ENCODE measurements around the gene AKR7A3. TPM values are rescaled to one million over a fixed set of nuclear protein-coding genes. Genes with fewer than 3 reads are reported as not detected.

AKR7A3 gene
- total RNA-seq, 1 donor from 2014 or later, result 4.6 TPM

DNA sequence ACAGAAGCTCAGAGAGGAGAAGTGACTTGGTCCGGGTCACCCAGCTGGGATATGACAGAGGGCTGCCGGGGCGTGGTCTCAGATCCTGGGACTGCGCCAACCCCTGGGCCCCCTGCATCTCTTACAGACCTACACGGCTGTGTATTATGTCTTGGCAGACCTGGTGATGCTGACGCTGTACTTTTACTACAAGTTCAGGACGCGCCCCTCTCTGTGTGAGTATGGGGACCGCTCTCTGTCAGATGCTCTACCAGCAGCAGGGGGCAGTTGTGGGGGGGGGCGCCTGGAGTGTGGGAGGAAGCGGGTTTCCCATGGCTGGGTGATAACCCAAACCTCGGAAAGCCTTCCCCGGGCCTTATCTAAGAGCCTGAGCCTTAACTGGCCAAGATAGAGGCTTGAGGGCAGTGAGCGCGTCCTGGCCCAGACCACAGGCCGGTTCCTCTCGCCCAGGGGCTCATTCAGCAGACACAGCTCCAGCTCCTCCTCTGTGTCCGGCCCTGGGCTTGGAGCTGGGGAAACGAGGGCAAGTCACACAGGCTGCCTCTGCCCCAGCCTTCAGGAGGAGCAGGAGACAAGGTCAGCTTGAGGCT lies 36.9 kb upstream of the AKR7A3 start:
- Mint-ChIP-seq H3K4me3 (no peak overlapping the region), H3K9me3 (no peaks in the 10 kb centered on the region), H3K4me1 (ENCODE audit: unreplicated experiment) (no peaks in the 10 kb centered on the region)

DNA sequence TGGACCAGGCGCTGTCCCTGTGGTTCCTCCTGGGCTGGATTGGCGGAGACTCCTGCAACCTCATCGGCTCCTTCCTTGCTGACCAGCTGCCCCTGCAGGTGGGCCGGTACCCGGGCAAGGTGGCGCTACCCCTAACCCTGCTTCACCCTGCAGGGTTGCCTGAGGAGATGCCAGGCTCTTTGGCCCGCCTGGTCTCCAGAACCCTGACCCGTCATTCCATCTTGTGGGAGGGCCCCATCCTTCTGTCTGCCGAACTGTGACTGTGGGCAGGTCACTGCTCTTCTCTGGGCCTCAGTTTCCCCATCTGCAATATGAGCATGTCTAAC lies 36.1 kb upstream of the AKR7A3 start:
- TF ChIP-seq, protein P1, sequence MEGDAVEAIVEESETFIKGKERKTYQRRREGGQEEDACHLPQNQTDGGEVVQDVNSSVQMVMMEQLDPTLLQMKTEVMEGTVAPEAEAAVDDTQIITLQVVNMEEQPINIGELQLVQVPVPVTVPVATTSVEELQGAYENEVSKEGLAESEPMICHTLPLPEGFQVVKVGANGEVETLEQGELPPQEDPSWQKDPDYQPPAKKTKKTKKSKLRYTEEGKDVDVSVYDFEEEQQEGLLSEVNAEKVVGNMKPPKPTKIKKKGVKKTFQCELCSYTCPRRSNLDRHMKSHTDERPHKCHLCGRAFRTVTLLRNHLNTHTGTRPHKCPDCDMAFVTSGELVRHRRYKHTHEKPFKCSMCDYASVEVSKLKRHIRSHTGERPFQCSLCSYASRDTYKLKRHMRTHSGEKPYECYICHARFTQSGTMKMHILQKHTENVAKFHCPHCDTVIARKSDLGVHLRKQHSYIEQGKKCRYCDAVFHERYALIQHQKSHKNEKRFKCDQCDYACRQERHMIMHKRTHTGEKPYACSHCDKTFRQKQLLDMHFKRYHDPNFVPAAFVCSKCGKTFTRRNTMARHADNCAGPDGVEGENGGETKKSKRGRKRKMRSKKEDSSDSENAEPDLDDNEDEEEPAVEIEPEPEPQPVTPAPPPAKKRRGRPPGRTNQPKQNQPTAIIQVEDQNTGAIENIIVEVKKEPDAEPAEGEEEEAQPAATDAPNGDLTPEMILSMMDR (conservative IDR thresholded peaks at IDR 0.05), result no peak
- no peak overlapping the region for H3K4me3 Mint-ChIP-seq

More for the DNA sequence above, 36.9 kb upstream of the AKR7A3 start:
- no peak overlapping the region for H3K27ac Mint-ChIP-seq
- H3K36me3 Mint-ChIP-seq, result peaks cover 4% of the 10 kb centered on the region
- DNase-seq (ENCODE audit: extremely low spot score, unreplicated experiment), result no peak
- TF ChIP-seq, protein P1 (conservative IDR thresholded peaks at IDR 0.05), result no peak
- no peaks in the 10 kb centered on the region for H3K27me3 Mint-ChIP-seq

DNA sequence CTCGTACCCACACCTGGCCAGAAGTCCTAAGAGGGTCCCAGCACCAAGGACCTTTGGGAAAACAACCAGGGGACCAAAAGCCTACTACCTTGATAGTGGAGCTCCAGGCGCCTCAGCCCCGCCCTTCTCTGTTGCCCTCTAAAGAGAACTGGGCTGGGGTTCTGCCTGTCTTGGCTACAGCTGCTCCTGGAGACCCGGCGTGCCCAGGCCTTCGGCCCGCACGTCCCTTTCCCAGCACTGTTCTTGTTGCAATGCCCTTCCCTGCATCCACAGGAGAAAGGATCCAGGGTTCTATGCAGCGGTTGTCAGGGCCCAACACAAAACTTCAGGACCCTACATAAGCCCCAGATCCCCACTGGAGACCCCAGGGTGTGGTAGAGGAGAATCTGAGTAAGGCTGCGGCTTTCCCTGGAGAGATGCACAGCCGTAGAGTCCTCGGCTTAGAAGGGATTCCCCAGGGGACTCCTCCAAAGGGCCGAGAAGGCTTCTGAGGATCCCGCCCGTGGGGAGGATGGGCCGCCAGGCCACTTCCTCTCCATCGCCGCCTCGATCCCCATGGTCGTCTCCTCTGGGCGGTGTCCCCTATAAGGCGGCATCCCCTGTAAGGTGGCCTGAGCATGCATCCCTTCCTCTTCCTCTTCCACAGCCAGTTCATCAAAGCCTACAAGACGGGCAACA lies 35.6 kb upstream of the AKR7A3 start:
- TF ChIP-seq, protein P1 (conservative IDR thresholded peaks at IDR 0.05), result no peak
- no peak for DNase-seq (ENCODE audit: extremely low spot score, unreplicated experiment)
- H3K4me1 Mint-ChIP-seq (ENCODE audit: unreplicated experiment), result no peaks in the 10 kb centered on the region
- H3K27ac Mint-ChIP-seq, result no peak overlapping the region
- H3K4me3 Mint-ChIP-seq, result no peak overlapping the region
- H3K36me3 Mint-ChIP-seq, result peaks cover 3% of the 10 kb centered on the region
- no peaks in the 10 kb centered on the region for H3K27me3 Mint-ChIP-seq
- no peaks in the 10 kb centered on the region for H3K9me3 Mint-ChIP-seq

More for the DNA sequence above, 36.1 kb upstream of the AKR7A3 start:
- Mint-ChIP-seq H3K9me3 (no peaks in the 10 kb centered on the region), H3K4me1 (ENCODE audit: unreplicated experiment) (no peaks in the 10 kb centered on the region), H3K27ac (no peak overlapping the region), H3K36me3 (peaks cover 3% of the 10 kb centered on the region), H3K27me3 (no peaks in the 10 kb centered on the region)
- DNase-seq (ENCODE audit: extremely low spot score, unreplicated experiment), result no peak

DNA sequence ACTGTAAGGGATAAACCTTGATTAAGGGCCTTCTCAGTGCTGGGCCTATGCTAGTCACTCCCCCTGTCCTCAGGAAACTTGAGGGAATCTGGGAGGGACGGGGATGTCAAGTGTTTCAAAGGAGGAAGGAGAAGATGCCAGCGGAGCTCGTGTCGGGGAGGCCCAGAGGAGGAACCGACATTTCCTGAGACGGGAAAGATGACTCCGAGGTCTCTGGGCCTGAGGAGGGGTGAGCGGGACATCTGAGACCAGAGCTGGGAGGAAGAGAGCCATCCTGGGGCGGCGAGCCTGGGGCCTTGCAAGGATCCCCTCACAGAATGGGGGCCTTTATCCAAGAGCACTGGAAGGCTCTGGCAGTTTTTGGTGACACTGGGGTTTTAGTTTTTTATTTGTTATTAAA lies 33.9 kb upstream of the AKR7A3 start:
- peaks cover 10% of the 10 kb centered on the region for H3K36me3 Mint-ChIP-seq
- H3K27me3 Mint-ChIP-seq, result no peaks in the 10 kb centered on the region
- no peak for DNase-seq (ENCODE audit: extremely low spot score, unreplicated experiment)
- no peak overlapping the region for H3K27ac Mint-ChIP-seq
- H3K4me1 Mint-ChIP-seq (ENCODE audit: unreplicated experiment), result no peaks in the 10 kb centered on the region
- TF ChIP-seq, protein P1 (conservative IDR thresholded peaks at IDR 0.05), result no peak
- H3K4me3 Mint-ChIP-seq, result no peak overlapping the region
- H3K9me3 Mint-ChIP-seq, result no peaks in the 10 kb centered on the region

- TF ChIP-seq, protein P1 (conservative IDR thresholded peaks at IDR 0.05), result no peak
- H3K9me3 Mint-ChIP-seq, result no peaks in the 10 kb centered on the region
- H3K4me3 Mint-ChIP-seq, result no peak overlapping the region
- DNase-seq (ENCODE audit: extremely low spot score, unreplicated experiment), result no peak
- H3K27ac Mint-ChIP-seq, result no peak overlapping the region
- H3K4me1 Mint-ChIP-seq (ENCODE audit: unreplicated experiment), result no peaks in the 10 kb centered on the region
- peaks cover 10% of the 10 kb centered on the region for H3K36me3 Mint-ChIP-seq
- H3K27me3 Mint-ChIP-seq, result no peaks in the 10 kb centered on the region
These were observed 32.5 kb upstream of the AKR7A3 start for GRCh38 chr1:19321071-19321470.

All from type B pancreatic cell (in vitro differentiated cells).